ENCODE results near the gene EFL1. TPM values are rescaled to one million over a fixed set of nuclear protein-coding genes. Genes with fewer than 3 reads are reported as not detected.
"Not testable (repeated sequence)": the region's sequence is repeated elsewhere in the genome, so short reads cannot be mapped to it uniquely, and the experiment has no call there.

EFL1 gene
- total and polyA plus RNA-seq, 9 donors = 11.3 to 17.4 (median 11.8) TPM

GRCh38 chr15:82241836-82242499 lies 20.6 kb downstream of the EFL1 start:
- not testable (repeated sequence) for H3K27me3 ChIP-seq (ENCODE audit: control insufficient read depth, insufficient read depth, low read length); H3K4me3 ChIP-seq (ENCODE audit: low read length); H3K36me3 ChIP-seq (ENCODE audit: control insufficient read depth, insufficient read depth, low read length); H3K4me1 ChIP-seq (ENCODE audit: control insufficient read depth, insufficient read depth, low read length); H3K27ac ChIP-seq (ENCODE audit: low read length); DNase-seq; H3K9me3 ChIP-seq (replicated peaks; ENCODE audit: control insufficient read depth, low read depth, low read length)
- no CpG with 5 or more reads among the region's 1 CpG for WGBS (ENCODE audit: insufficient coverage)

DNA sequence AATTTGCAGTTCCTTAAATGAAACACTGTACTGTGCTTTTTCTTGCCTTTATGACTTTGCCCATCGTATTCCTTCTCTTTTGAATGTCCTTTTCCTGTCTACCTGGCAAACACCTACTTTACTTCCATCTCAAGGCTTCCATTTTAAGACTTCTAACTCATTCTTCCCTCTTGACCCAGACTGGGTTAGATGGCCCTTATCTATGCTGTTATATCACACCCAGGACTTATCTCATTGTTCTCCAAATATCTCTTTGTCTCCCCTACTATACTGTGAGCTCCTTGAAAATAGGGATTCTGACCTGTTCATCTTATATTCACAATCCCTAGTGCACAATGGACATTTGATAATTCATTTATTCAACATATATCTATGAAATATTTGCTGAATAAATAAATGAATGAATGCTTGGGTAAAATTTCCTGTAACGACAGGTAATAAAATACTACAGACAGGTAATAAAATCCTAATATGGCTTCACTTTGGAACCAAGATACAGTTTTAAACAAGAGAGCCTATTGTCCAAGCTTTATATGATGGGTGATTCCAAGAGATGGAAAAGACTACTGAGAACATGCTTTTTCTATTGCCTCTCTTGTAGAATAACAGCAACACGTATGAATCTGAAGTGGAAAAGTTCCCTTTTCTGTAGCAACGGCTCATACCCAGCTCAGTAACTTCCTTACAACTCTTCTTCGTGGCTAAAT lies 22.7 kb downstream of the EFL1 start:
- Histone ChIP-seq H3K27ac (ENCODE audit: low read length) (no peak overlapping the region), H3K27me3 (ENCODE audit: control insufficient read depth, insufficient read depth, low read length) (no peaks in the 10 kb centered on the region), H3K4me1 (ENCODE audit: control insufficient read depth, insufficient read depth, low read length) (no peaks in the 10 kb centered on the region), H3K9me3 (replicated peaks; ENCODE audit: control insufficient read depth, low read depth, low read length) (no peaks in the 10 kb centered on the region), H3K36me3 (ENCODE audit: control insufficient read depth, insufficient read depth, low read length) (peaks cover 10% of the 10 kb centered on the region), H3K4me3 (ENCODE audit: low read length) (no peak overlapping the region)
- 100% methylated on average over 1 of the region's 5 CpGs for WGBS (ENCODE audit: insufficient coverage)
- DNase-seq = no peak

DNA sequence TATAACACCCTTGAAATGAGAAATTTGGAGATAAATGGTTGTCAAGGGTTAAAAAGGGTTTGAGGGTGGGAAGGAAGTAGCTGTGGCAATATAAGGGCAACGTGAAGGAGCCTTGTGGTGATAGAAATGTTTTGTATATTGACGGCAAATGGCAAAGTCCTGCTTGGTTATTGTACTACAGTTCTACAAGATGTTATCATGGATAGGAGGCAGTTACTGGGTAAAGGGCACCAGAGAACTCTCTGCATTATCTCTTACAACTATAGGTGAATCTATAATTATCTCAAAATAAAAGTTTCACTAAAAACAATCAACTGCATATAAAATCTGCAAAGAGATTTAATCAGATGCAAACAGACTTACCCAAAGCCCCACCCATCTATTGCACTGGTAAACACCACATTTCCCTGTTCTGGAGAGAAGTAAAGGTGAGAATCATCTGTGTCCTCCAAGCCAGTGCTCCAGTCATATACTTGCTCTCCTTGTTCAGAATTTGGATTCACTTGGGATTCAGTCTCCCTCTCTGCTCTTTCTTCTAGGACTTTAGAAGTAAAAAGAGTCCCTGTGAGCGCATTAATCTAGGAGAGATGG lies 24.5 kb downstream of the EFL1 start:
- not testable (repeated sequence) for H3K27ac ChIP-seq (ENCODE audit: low read length); H3K9me3 ChIP-seq (replicated peaks; ENCODE audit: control insufficient read depth, low read depth, low read length); H3K27me3 ChIP-seq (ENCODE audit: control insufficient read depth, insufficient read depth, low read length); H3K36me3 ChIP-seq (ENCODE audit: control insufficient read depth, insufficient read depth, low read length); H3K4me3 ChIP-seq (ENCODE audit: low read length); H3K4me1 ChIP-seq (ENCODE audit: control insufficient read depth, insufficient read depth, low read length); DNase-seq
- 33% methylated on average over 1 of the region's 3 CpGs for WGBS (ENCODE audit: insufficient coverage)

- DNase-seq = no peak
- Histone ChIP-seq H3K27me3 (ENCODE audit: control insufficient read depth, insufficient read depth, low read length) (no peaks in the 10 kb centered on the region), H3K4me1 (ENCODE audit: control insufficient read depth, insufficient read depth, low read length) (no peaks in the 10 kb centered on the region), H3K27ac (ENCODE audit: low read length) (no peak overlapping the region), H3K4me3 (ENCODE audit: low read length) (no peak overlapping the region), H3K9me3 (replicated peaks; ENCODE audit: control insufficient read depth, low read depth, low read length) (no peaks in the 10 kb centered on the region), H3K36me3 (ENCODE audit: control insufficient read depth, insufficient read depth, low read length) (peaks cover 11% of the 10 kb centered on the region)
- WGBS (ENCODE audit: insufficient coverage) = 33% methylated on average over 1 of the region's 2 CpGs
Observed at GRCh38 chr15:82231842-82232241, 30.7 kb downstream of the EFL1 start.

- Histone ChIP-seq H3K36me3 (ENCODE audit: control insufficient read depth, insufficient read depth, low read length) (peaks cover 13% of the 10 kb centered on the region), H3K27me3 (ENCODE audit: control insufficient read depth, insufficient read depth, low read length) (no peaks in the 10 kb centered on the region), H3K4me1 (ENCODE audit: control insufficient read depth, insufficient read depth, low read length) (no peaks in the 10 kb centered on the region), H3K27ac (ENCODE audit: low read length) (no peak overlapping the region), H3K4me3 (ENCODE audit: low read length) (no peak overlapping the region), H3K9me3 (replicated peaks; ENCODE audit: control insufficient read depth, low read depth, low read length) (no peaks in the 10 kb centered on the region)
- DNase-seq = no peak
- WGBS (ENCODE audit: insufficient coverage) = no CpG with 5 or more reads among the region's 2 CpGs
Observed at GRCh38 chr15:82231233-82231632, 31.3 kb downstream of the EFL1 start.

GRCh38 chr15:82228750-82229149 lies 33.8 kb downstream of the EFL1 start:
- Histone ChIP-seq H3K27ac (ENCODE audit: low read length) (no peak overlapping the region), H3K4me3 (ENCODE audit: low read length) (no peak overlapping the region), H3K36me3 (ENCODE audit: control insufficient read depth, insufficient read depth, low read length) (peaks cover 13% of the 10 kb centered on the region), H3K27me3 (ENCODE audit: control insufficient read depth, insufficient read depth, low read length) (no peaks in the 10 kb centered on the region), H3K9me3 (replicated peaks; ENCODE audit: control insufficient read depth, low read depth, low read length) (no peaks in the 10 kb centered on the region), H3K4me1 (ENCODE audit: control insufficient read depth, insufficient read depth, low read length) (no peaks in the 10 kb centered on the region)
- no peak for DNase-seq
- no CpG with 5 or more reads among the region's 1 CpG for WGBS (ENCODE audit: insufficient coverage)

- peak; percentile 24 for DNase-seq
- WGBS (ENCODE audit: insufficient coverage) = 63% methylated on average over 2 of the region's 2 CpGs
- H3K27me3 ChIP-seq (ENCODE audit: control insufficient read depth, insufficient read depth, low read length); H3K4me3 ChIP-seq (ENCODE audit: low read length); H3K4me1 ChIP-seq (ENCODE audit: control insufficient read depth, insufficient read depth, low read length); H3K9me3 ChIP-seq (replicated peaks; ENCODE audit: control insufficient read depth, low read depth, low read length); H3K27ac ChIP-seq (ENCODE audit: low read length); H3K36me3 ChIP-seq (ENCODE audit: control insufficient read depth, insufficient read depth, low read length): not testable (repeated sequence)
Observed at GRCh38 chr15:82221535-82221934, 41.0 kb downstream of the EFL1 start.

DNA sequence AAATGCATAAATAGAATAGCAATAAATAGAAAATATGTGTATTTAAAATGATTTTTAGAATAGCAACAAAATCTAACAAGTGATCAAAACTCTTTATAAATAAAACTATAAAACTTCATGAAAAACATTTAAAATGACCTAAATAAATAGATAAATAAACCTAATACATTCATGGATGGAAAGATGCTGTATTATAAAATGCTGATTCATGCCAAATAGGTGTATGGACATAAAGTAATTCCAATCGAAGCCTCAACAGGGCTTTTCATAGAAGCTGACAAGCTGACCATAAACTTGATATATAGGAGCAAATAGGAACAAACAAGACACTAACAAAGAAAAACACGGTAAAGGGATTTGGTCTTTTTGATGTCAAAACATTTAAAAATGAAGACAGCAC lies 46.4 kb downstream of the EFL1 start:
- H3K9me3 ChIP-seq (replicated peaks; ENCODE audit: control insufficient read depth, low read depth, low read length); DNase-seq; H3K27ac ChIP-seq (ENCODE audit: low read length); H3K36me3 ChIP-seq (ENCODE audit: control insufficient read depth, insufficient read depth, low read length); H3K27me3 ChIP-seq (ENCODE audit: control insufficient read depth, insufficient read depth, low read length); H3K4me1 ChIP-seq (ENCODE audit: control insufficient read depth, insufficient read depth, low read length); H3K4me3 ChIP-seq (ENCODE audit: low read length): not testable (repeated sequence)
- no CpG with 5 or more reads among the region's 2 CpGs for WGBS (ENCODE audit: insufficient coverage)

DNA sequence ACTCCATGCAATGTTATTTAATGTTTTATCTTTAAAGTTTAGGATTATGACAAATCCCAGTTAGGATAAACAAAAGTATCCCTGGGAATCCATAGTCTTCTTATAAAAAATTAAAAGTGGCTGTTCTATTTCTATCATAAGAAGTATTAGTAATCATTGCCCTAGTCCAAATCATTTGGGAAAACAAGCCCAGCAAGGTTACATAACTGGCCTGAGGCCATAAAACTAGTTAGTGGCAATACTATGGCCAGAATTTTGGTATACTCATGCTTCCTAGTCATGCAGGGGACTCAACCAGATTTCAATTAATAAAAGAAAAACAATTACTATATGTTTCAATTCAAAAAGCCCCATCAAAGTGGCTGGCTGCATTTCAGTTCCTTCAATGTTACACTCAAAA lies 50.3 kb downstream of the EFL1 start:
- H3K9me3 ChIP-seq (replicated peaks; ENCODE audit: control insufficient read depth, low read depth, low read length); H3K4me1 ChIP-seq (ENCODE audit: control insufficient read depth, insufficient read depth, low read length); H3K27me3 ChIP-seq (ENCODE audit: control insufficient read depth, insufficient read depth, low read length); H3K36me3 ChIP-seq (ENCODE audit: control insufficient read depth, insufficient read depth, low read length); H3K27ac ChIP-seq (ENCODE audit: low read length); H3K4me3 ChIP-seq (ENCODE audit: low read length); DNase-seq: not testable (repeated sequence)

DNA sequence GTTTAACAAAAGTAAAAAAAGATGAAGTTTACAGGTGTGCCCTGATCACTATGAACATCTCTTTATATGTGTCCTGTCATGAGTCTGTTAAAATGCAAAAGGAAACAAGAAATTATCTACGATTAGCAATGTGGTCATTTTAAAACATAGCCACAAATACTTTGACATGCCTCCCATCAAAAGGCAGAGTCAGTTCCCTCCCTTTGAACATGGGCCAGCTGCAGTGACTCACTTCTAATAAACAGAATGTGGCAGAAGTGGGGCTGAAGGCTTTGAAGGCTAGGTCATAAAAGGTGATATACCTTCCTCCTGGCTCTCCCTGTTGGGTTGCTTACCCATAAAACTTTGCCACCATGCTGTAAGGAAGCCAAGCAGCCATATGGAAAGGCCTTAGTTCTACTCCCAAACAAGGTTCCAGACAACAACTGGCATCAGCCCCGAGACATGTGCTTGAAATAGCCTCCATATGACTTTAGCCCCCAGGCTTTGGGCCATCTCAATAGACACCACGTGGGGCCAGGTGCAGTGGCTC lies 52.4 kb downstream of the EFL1 start:
- not testable (repeated sequence) for H3K9me3 ChIP-seq (replicated peaks; ENCODE audit: control insufficient read depth, low read depth, low read length); H3K36me3 ChIP-seq (ENCODE audit: control insufficient read depth, insufficient read depth, low read length); DNase-seq; H3K27me3 ChIP-seq (ENCODE audit: control insufficient read depth, insufficient read depth, low read length); H3K27ac ChIP-seq (ENCODE audit: low read length); H3K4me3 ChIP-seq (ENCODE audit: low read length); H3K4me1 ChIP-seq (ENCODE audit: control insufficient read depth, insufficient read depth, low read length)
- WGBS (ENCODE audit: insufficient coverage) = 60% methylated on average over 1 of the region's 3 CpGs
